Duodenal mucosa (tissue), 2 donors: ENCODE results near the gene AMIGO3.

Experiments
- H3K27ac ChIP-seq: one replicate; pipeline ENCODE4 v1.7.0; 2013; ENCODE audit warnings: low read depth, low read length
- H3K27me3 ChIP-seq, 2 donors: one replicate each; pipeline ENCODE4 v1.7.0; 2013; ENCODE audit warnings: low read length in 2 of 2, control low read depth in 1 of 2; ENCODE audit not compliant: insufficient read depth in 2 of 2, control insufficient read depth in 1 of 2
- H3K36me3 ChIP-seq, 2 donors: one replicate each; pipeline ENCODE4 v1.7.0; 2013; ENCODE audit warnings: low read length in 2 of 2, control low read depth in 1 of 2; ENCODE audit not compliant: insufficient read depth in 2 of 2, control insufficient read depth in 1 of 2
- H3K4me1 ChIP-seq, 2 donors: one replicate each; pipeline ENCODE4 v1.7.0; 2013; ENCODE audit warnings: low read length in 2 of 2, control low read depth in 1 of 2; ENCODE audit not compliant: insufficient read depth in 2 of 2, control insufficient read depth in 1 of 2
- H3K4me3 ChIP-seq, 2 donors: one replicate each; pipeline ENCODE4 v1.7.0; 2013; ENCODE audit warnings: low read length in 2 of 2, low read depth in 1 of 2
- H3K9ac ChIP-seq, 2 donors: one replicate each; pipeline ENCODE4 v1.7.0; 2013; ENCODE audit warnings: low read length in 2 of 2, low read depth in 1 of 2
- H3K9me3 ChIP-seq, 2 donors: one replicate each; pipeline ENCODE4 v1.7.0; 2013; ENCODE audit warnings: low read length in 2 of 2, control low read depth in 1 of 2; ENCODE audit not compliant: control insufficient read depth in 1 of 2

AMIGO3 gene

GRCh38 chr3:49727154-49727923 lies 7.9 kb upstream of the AMIGO3 start:
- H3K9me3 ChIP-seq = no peaks in the 10 kb centered on the region
- no peak overlapping the region for H3K4me3 ChIP-seq
- peaks cover 22 to 49% of the 10 kb centered on the region in 2 donors for H3K36me3 ChIP-seq
- H3K27me3 ChIP-seq = no peaks in the 10 kb centered on the region
- no peak overlapping the region for H3K27ac ChIP-seq
- H3K4me1 ChIP-seq = peaks cover 48 to 49% of the 10 kb centered on the region in 2 donors
- H3K9ac ChIP-seq = no peak overlapping the region

GRCh38 chr3:49725906-49726681 lies 6.6 kb upstream of the AMIGO3 start:
- H3K27ac ChIP-seq = peak overlapping the region; percentile 33
- peak overlapping the region in 1 of 2 donors; percentile 21 for H3K9ac ChIP-seq

DNA sequence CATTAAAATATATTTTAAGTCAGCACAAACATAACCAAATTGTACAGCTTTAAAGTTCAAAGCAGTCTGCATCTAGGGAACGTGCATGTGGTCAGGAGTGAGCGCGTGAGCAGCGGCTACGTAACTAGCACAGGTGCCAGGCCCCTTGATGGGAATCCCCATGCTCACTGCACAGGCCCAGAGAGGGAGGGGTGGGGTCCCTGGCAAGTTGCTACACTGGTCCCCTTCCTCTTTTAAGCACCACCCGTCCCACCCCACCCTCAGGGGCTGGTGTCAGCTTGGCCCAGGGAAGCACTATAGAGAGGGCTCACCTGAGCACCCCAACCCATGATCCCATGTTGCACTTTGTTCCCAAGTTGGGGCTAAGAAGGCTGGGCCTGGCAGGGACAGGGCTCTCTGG lies 5.1 kb upstream of the AMIGO3 start:
- H3K27me3 ChIP-seq = no peaks in the 10 kb centered on the region
- peak overlapping the region; percentile 71 to 77 for H3K4me3 ChIP-seq
- no peaks in the 10 kb centered on the region for H3K9me3 ChIP-seq
- H3K4me1 ChIP-seq = peaks cover 65 to 72% of the 10 kb centered on the region in 2 donors
- peak overlapping the region; percentile 85 to 90 for H3K9ac ChIP-seq
- H3K36me3 ChIP-seq = peaks cover 33 to 53% of the 10 kb centered on the region in 2 donors
- peak overlapping the region; percentile 100 for H3K27ac ChIP-seq

More at GRCh38 chr3:49725906-49726681, 6.6 kb upstream of the AMIGO3 start:
- H3K4me1 ChIP-seq = peaks cover 59 to 61% of the 10 kb centered on the region in 2 donors
- H3K9me3 ChIP-seq = no peaks in the 10 kb centered on the region
- H3K36me3 ChIP-seq = peaks cover 28 to 51% of the 10 kb centered on the region in 2 donors
- no peak overlapping the region for H3K4me3 ChIP-seq
- H3K27me3 ChIP-seq = no peaks in the 10 kb centered on the region

DNA sequence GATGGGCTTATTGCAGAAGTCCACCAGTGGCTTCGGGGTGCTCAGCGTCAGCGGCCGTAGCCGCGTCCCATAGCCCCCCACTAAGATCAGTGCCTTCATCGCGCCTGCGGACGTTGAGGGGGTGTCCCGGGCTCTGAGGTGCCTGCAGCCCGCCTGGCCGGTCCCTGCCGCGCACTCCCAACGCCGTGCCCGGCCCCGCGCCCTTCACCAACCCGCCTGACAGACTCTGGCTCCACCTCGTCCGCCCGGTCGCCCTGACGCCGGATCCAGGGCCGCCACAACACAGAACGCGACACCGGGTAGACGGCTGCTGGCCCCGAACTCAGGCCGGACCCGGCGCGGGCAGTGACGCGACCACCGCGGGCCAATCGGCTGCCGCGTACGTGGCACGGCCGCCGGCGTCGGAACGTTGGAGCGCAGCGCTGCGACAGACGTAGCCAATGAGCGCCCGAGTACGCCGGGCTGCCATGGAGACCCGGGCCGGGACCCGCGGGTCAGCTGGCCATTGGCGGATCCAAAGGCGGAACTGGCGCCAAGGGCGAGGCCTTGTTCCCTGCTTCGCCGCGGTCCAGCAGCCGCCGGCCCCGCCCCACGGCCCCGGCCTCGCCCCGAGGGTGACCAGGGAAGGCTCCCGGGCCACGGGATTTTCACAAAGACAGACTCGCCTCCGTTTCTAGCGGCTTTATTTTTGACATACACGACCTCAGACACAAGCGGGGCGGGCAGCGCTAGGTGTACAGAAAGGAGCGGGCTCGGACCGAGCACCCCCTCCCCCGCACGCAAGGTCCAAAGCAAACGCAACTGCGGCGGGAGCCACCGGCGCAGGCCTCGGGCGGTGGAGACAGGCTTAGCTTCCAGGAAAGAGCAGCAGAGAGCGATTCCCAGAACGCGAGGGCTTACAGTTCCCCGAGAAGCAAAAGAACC lies 4.4 kb upstream of the AMIGO3 start, which contains the start of gene GMPPB:
TSS of gene GMPPB (minus strand) at position 324 of the 924 bp plus-strand sequence. CDS start at position 99, 225 bp downstream.
- H3K4me1 ChIP-seq = peaks cover 69 to 78% of the 10 kb centered on the region in 2 donors
- H3K36me3 ChIP-seq = peaks cover 33 to 53% of the 10 kb centered on the region in 2 donors
- peak within 1 kb of the TSS; percentile 91 to 99 for H3K4me3 ChIP-seq
- peak within 1 kb of the TSS; percentile 97 to 99 for H3K9ac ChIP-seq
- peak within 1 kb of the TSS; percentile 100 for H3K27ac ChIP-seq
- no peaks in the 10 kb centered on the region for H3K27me3 ChIP-seq
- no peaks in the 10 kb centered on the region for H3K9me3 ChIP-seq

GRCh38 chr3:49723296-49723627 lies 3.8 kb upstream of the AMIGO3 start:
- Histone ChIP-seq H3K9ac (peak overlapping the region; percentile 97 to 99), H3K9me3 (no peaks in the 10 kb centered on the region), H3K4me1 (peaks cover 75 to 84% of the 10 kb centered on the region in 2 donors), H3K36me3 (peaks cover 33 to 52% of the 10 kb centered on the region in 2 donors), H3K27me3 (no peaks in the 10 kb centered on the region), H3K4me3 (peak overlapping the region; percentile 91 to 99), H3K27ac (peak overlapping the region; percentile 100)

GRCh38 chr3:49722896-49723295 lies 3.4 kb upstream of the AMIGO3 start:
- Histone ChIP-seq H3K9ac (peak overlapping the region; percentile 97 to 99), H3K4me1 (peaks cover 72 to 83% of the 10 kb centered on the region in 2 donors), H3K36me3 (peaks cover 30 to 48% of the 10 kb centered on the region in 2 donors), H3K9me3 (no peaks in the 10 kb centered on the region), H3K27ac (peak overlapping the region; percentile 100), H3K4me3 (peak overlapping the region; percentile 91 to 99), H3K27me3 (no peaks in the 10 kb centered on the region)

GRCh38 chr3:49721896-49722781 lies 2.7 kb upstream of the AMIGO3 start:
- Histone ChIP-seq H3K27me3 (no peaks in the 10 kb centered on the region), H3K4me1 (peaks cover 65 to 76% of the 10 kb centered on the region in 2 donors), H3K36me3 (peaks cover 23 to 40% of the 10 kb centered on the region in 2 donors), H3K27ac (peak overlapping the region; percentile 100), H3K9ac (peak overlapping the region; percentile 97 to 99), H3K4me3 (peak overlapping the region; percentile 91 to 99), H3K9me3 (no peaks in the 10 kb centered on the region)

DNA sequence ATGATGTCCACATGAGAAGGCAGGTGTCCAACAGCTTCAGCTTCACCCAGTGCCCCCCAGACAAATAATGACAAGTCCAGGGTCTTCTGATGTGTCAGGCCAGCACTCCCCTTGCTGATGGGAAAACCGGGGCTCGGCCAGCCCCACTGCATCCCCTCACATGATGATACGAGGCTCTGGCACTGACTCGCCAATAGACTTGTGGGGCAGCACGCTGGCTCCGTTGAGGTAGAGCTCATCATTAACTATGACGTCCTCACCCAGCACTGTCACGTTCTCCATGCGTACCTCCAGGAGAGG lies 2.1 kb upstream of the AMIGO3 start:
- Histone ChIP-seq H3K9me3 (no peaks in the 10 kb centered on the region), H3K4me3 (no peak overlapping the region), H3K9ac (no peak overlapping the region), H3K27ac (no peak overlapping the region), H3K4me1 (peaks cover 59 to 70% of the 10 kb centered on the region in 2 donors), H3K36me3 (peaks cover 18 to 36% of the 10 kb centered on the region in 2 donors), H3K27me3 (no peaks in the 10 kb centered on the region)
